GM13976 (cell line): ENCODE results near the gene AUP1.

Experiments
- DNase-seq: peaks from one replicate; pipeline ENCODE4 v3.0.0; 2012; ENCODE audit warnings: low spot score
- CTCF ChIP-seq: IDR thresholded peaks from 2 replicates; pipeline ENCODE4 v1.5.1; 2012; ENCODE audit warnings: borderline replicate concordance, mild to moderate bottlenecking; ENCODE audit not compliant: insufficient read depth; ENCODE audit errors: extremely low read depth, missing control alignments, control extremely low read depth
- in situ Hi-C: fragments of 300-500 bp; cut with MboI; formaldehyde crosslinking; loops from one replicate; pipeline ENCODE4 v1.12.0; 2022; ENCODE audit warnings: low sequenced_read_pairs, mixed read lengths, inconsistent platforms; ENCODE audit not compliant: unreplicated experiment

AUP1 gene

GRCh38 chr2:74515271-74515980 is 14.1 kb downstream of the AUP1 start:
- in situ Hi-C loops = no loop called here
- TF ChIP-seq CTCF = no peak
- no peak for DNase-seq

GRCh38 chr2:74514368-74515270 is 14.9 kb downstream of the AUP1 start, which contains the start of gene TLX2:
TSS of gene TLX2 (plus strand) at chr2:74514450. CDS start at chr2:74514807, 357 bp downstream.
- DNase-seq = no peak
- TF ChIP-seq CTCF = no peak
- in situ Hi-C loops = no loop called here

DNA sequence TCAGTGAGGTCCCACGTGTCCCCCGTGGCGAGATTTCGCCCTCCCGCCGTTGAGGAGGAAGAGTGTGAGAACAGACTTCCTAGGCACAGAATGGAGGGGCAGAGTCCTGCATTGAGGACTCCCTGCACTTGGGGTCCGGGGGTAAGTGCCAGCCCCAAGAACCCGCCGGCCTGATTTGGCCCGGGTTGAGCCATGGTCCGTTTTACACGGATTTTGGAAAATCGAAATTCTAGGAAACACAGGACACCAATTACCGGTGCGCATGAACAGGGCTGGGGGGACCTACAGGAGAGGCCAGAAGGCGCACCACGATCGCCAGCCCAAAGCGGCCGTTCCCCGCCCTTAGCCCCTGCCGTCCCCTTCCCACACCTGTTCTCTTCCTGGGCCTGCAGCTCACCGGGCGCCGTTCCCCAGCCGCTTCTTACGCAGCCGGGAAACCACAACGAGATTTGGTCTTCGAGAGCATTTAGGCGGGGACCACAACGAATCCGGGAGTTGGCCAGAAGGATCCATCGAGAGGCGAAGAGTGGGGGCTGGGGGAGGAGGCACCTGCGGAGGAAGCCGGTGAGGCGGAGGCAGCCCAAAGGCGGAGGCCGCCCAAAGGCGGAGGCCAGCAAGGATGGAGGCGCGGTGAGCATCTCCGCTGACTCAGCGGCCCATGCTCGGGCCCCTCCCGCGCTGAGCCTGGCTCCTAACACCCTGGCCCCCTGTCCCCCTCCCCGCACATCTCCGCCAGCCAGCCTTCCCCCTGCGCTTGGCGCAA is 15.7 kb downstream of the AUP1 start:
- in situ Hi-C loops = no loop called here
- DNase-seq = no peak
- no peak for TF ChIP-seq CTCF

DNA sequence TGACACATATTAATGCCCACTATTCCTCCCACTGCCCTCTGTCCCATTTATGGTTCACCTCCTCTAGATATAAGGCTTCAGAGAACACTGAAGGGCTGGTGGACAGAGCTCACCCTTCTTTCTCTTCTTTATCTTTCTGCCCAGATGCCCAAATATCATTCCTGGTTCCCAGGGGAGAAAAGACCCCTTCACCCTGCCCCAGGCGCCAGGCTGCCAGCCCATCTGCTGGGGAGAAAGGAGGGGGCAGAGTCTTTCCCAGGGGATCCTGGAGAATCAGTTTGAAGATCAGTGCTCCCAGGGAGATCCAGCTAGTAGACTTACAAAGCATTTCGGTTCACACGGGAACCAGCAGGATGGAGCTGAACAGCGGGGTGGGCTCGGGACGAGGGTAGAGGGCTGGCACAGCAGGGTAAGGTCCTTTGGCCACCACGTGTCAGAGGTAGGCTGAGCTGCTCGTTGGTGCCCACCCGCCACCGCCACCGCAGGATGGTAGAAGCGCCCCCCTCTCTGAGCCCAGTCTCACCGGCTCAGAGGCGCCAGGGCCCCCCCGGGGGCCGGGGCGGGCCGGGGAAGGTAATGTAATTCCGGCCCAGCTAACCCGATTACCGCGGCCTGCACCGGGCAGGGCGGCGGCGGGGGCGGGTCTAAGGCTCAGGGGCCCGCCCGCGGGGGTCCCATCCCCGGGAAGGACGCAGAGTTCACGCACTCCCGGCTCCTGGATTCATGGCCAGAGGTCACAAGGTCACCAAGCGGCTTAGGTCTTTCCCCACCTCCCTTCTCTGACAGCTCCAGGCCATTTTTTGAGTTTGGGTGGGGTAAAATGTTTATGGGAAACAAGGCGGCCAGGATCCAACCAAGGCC is 16.5 kb downstream of the AUP1 start:
- in situ Hi-C loops = no loop called here

GRCh38 chr2:74511104-74511989 is 18.2 kb downstream of the AUP1 start:
- in situ Hi-C loops = no loop called here
- no peak for DNase-seq
- no peak for TF ChIP-seq CTCF

More for the DNA sequence above, 16.5 kb downstream of the AUP1 start:
- TF ChIP-seq CTCF = no peak
- DNase-seq = no peak
